Stimulated activated CD8-positive, alpha-beta memory T cell treated with anti-CD3 and anti-CD28 coated beads, Interleukin-15, amount 100 ng/mL, for 4 hours (primary cell): ENCODE measurements around the gene PECR.
"Not testable (repeated sequence)": the region's sequence is repeated elsewhere in the genome, so short reads cannot be mapped to it uniquely, and the experiment has no call there.

Experiments used
- DNase-seq, 2 donors: peaks; one replicate each; pipeline ENCODE4 v3.0.0-alpha.2; 2020; ENCODE audit warnings: low read depth in 2 of 2

Gene PECR

DNA sequence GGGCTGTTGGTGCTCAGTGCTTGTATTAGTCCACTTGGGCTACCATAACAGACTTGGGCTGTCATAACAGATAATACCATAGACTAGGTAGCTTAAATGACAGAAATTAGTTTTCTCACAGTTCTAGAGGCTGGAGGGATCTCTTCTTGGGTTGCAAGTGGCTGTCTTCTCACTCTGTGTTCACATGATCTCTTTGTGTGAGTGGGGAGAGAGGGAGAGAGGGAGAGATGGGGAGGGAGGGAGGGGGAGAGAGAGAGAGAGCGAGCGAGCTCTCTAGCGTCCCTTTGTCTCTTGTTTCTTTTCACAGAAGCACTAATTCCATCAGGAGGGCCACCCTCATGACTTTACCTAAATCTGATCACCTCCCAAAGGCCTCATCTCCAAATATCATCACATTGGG, 23.1 kb upstream of the PECR start:
- DNase-seq: no peak

DNA sequence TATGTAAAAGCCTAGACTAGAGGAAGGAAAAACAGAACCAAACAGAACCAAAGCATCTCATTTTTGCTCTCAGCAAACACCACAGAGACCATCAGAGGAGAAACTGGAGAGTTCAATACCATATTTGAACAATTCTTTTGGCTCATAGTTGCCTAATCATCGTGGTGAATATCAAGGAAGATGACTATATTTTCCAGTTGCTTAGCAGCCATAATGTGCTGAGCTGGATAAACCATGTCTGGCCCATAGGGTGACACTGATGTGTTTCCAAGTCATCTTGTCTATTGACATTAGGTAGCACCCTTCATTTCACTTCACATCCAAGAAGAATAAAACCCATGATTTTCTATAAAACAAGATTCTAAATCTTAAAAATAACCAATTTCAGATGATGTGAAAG, 21.6 kb upstream of the PECR start:
- DNase-seq: no peak

DNA sequence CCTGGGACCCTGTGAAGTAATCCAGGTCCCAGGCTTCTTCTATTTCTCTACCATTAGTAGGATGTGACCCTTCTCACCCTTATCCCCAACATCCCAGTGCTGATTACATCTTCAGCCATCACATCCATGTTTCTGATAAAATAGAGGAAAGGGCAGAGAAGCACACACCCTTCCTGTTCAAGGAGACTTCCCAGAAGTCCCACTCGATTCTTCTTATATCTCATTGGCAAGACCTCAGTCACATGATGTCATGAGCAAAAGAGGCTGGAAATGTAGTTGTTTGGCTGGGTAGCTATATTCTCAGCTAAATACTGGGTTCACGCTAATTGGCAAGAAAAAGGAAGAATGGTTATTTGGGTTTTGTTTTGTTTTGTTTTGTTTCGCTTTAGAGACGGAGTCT, 19.5 kb upstream of the PECR start:
- no peak for DNase-seq

DNA sequence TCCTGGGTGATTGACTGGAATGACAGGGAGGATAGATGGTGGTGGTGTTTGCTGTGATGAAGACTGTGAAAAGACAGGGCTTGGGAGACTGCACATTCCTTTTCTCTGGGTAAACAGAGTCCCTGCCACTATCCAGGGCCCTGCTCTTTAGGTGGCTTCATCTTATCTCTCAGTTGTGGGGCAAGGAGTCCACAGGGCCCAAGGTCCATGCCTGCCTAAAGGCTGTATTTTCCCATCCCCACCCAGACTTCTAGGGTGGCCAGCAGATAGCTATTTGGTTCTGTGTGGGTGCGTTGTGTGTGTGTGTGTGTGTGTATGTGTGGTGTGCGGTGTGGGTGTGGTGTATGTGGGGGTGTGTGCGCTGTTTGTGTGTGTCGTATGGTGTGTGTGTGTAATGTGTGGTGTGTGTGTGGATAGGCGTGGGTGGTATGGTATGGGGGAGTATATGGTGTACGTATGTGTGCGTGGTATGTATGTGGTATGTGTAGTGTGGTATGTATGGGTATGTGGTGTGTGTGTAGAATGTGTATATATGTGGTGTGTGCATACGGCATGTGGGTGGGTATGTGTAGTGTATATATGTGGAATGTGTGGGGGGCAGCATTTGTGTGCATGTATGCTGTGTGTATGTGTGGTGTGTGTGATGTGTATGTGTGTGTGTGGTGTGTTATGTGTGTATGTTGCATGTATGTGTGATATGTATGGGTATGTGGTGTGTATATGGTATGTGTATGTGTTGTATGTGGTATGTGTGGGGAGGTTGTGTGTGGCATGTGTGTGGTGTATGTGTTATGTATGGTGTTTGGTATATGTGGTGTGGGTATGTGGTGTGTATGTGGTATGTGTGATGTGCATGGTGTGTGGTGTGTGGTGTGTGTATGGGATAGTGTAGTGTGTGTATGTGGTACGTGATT, 17.1 kb upstream of the PECR start:
- no peak for DNase-seq

DNA sequence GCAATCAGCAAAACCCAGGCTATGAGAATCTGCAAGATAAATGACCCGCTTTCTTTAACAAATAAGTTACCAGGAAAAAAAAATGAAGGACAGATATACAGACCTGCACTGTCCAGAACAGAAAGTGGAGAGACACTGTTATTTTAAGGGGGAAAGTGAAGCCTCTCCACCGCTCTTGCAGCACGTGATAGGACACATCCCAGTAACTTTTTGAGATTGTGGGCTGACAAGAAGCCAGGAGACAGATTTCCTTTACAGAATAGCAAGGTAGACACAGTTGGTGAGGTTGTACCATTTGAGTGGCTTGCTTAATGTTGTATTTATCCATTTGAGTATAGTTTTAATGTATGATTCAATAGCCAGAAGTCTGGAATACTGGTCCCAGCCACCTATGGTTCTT, 13.1 kb upstream of the PECR start:
- no peak for DNase-seq

DNA sequence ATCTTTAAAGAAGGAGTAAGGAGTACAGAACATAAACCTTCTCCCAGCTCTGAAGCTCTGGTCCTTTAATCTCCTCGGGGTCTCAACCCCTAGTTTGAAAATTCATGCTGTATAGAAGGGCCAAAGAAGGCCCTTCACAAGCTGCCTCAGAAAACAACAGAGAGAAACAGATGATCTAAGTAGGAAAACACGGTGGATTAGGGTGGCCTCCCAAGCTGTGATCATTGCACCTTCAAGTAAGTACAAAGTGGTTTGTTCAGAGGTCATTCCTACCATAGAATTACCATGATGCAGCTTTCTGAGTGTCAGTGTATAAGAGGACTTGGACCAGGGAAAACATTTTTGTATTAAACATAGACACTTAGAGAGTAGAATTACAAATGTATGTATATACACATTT, 11.0 kb upstream of the PECR start:
- no peak for DNase-seq

DNA sequence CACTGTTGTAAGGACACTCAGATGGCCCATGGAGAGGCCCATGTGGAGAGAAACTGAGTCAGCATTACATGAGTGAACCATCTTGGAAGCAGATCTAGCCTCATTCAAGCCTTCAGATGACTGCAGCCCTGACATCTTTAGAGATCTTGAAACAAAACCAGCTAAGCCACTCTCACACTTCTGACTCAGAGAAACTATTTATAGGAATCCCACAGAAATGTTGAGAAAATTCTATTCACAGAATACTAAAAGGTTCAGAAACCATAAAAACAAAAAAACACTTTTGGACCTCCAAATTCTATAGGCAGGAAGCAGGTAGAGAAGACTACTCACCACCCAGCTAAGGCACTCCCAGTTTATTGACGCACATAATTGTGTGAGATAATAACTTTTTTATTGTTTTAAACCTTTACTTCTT, 8.8 kb upstream of the PECR start:
- DNase-seq: no peak

DNA sequence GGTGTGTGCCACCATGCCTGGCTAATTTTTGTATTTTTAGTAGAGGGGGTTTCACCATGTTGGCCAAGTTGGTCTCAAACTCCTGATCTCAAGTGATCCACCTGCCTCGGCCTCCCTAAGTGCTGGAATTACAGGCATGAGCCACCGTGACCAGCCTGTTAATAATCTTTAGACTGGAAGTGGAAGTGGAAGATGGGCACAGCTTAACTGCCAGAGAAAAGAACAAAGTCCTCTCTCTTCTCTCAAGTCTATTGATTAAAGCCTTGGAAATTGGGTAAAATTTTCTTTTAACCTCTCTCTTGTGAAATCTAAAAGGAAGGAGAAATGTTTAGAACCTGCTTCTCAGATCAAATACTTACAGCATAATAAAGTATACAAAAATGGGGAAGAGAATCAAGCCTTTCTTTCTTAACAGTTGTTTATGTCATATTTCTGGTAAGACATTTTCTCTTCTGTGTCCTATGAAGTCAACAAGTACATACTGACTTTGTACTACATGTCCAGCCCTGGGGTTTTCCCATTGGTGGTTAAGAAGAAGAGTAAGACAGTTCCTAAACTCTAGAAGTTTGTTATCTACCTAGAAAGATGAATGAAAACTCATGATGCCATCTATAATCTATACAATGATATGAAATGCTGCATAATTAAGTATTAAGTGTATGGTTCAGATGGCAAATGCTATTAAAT, 4.7 kb upstream of the PECR start:
- DNase-seq: no peak

DNA sequence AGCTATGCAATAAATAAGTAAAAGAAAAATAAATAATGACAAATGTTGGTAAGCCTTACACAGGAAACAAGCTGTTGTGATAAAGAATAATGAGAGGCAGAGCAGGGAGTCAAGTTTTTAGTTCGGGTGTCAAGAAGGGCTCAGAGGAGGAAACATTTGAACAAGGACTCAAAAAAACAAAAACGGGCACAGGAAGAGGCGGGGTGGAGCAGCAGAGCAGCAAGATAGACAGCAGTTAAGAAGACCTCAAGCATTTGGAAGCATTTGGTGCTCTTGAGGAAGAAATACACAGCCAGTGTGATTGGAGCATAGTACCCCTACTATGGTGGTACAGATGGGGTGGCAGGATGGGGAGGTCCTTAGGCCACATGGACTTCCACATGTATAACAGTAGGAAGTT, 2.9 kb upstream of the PECR start:
- DNase-seq: no peak

DNA sequence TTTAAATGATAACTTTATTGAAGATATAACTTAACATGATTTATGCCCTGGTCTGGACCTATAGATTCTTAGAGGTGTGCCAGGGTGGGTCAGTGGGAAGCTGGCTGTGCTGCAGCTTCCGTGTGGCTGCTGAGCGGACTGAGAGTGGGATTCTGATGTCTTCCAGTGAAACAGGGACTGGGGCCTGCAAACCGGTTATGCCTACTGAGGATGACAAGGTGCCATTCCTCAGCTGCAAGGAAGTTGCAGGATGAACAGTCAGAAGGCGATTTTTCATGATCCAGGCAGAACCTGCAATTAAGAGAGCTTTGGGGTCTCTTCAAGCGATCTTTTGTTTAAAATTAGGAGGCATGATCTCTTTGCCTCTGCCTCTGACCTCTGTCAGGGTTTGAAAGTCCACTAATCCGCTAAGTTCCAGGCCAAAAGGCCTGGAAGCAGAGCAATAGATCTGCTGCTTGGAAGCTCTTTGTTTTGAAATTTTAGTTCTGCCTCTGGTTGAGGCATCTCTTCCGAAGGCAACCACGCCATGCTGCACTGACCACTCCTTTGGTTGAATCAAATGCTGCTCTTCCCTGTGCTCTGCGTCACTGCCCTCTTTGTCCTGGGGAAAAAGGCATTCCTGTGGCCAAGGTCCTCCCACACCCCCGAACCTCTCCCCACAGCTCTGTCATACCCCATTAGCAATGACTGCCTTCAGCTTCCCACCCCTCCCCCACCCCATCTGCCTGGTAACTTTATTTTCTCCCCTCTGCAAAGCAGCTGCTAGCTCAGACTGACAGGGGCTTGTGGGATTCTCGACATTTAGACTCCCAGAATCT, 2.1 kb upstream of the PECR start:
- no peak for DNase-seq

DNA sequence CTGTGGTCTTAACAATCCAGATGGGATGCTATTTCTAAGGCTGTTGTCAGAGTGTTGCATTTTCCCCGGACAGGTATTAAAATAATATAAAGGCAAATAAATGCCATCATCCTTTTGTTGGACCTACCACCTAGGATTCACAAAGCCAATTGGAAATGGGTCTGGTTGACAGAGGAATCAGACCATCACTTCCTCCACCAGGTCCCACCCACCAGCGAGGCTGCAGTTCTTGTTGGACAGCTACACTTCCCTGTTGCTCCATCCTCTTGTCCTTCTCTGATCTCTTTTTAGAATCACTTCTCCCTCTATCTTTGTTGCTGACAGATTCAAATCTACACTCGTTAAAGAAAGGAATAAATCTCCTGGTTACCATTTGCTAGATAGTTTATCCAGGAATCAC, 1.2 kb upstream of the PECR start:
- DNase-seq: no peak

DNA sequence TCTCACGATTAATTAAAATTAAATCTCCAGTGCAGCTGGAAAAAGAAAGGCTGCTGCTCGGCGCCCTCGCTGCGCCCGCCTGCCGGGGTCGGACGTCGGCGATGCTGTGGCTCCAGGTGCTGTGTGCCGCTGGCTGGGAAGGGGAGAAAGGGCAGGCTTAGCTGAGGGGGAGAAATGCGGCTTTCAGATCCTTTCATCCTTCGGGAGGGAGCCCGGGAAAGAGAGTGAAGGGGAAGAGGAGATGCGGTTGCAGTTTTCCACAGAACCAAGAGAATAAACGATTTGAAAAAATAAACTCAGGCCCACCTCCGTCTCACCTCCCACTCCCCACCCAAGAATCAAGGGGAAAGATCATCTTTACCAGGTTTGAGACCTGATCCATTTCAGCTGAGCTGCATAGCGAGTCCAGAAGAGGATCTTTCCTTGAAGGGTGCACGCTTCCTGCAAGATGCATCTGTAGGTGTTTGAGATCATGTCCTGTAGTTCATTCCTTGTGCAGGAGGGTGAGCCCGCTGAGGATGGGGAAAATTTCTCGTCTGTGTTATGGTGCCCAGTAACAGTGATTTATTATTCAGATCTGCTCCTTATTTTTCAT, 605 bp upstream of the PECR start:
- no peak for DNase-seq

DNA sequence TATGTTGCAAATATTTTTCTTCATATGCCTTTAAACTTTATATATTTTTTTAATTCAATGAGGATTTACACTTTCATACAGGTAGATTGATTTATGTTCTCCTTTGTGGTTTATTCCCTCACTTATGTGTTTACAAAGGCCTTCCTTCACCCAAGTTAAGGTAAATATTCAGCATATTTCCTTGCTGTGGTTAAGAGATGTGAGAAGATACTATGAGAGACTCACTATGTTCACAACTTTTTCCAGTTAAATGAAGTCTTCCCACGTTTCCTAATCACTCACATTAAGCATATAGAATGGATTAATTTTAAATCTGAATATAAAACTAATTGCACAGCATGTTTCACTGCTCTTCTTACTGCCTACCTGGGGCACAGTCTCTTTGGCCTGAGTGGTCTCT, 597 bp downstream of the PECR start:
- no peak for DNase-seq

DNA sequence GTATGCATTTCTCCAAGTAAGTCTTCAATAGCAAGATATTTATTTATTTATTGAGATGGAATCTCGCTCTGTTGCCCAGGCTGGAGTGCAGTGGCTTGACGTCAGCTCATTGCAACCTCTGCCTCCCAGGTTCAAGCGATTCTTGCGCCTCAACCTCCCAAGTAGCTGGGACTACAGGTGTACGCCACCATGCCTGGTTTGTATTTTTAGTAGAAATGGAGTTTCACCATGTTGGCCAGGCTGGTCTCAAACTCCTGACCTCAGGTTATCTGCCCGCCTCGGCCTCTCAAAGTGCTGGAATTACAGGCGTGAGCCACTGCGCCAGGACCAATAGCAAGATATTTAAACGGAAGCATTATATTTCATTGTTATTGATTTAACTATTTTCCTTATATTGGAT, 1.6 kb downstream of the PECR start:
- DNase-seq: not testable (repeated sequence)

DNA sequence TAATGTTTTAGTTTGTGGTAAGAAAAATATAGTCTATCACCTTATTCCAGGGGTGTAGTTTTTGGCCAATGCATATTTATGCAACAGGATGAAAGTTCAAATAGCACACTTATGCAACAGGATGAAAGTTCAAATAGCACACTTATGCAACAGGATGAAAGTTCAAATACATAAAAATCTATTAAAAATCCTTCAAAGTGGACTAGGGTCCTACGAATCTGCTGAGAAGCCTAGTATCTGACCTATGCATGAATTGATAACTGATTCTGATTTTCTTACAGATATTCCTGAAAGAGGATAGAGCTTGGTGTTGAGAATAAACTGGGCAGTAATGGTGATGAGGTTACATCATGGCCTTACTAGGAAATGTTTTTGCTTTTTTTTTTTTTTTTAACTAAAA, 2.8 kb downstream of the PECR start:
- DNase-seq: no peak

DNA sequence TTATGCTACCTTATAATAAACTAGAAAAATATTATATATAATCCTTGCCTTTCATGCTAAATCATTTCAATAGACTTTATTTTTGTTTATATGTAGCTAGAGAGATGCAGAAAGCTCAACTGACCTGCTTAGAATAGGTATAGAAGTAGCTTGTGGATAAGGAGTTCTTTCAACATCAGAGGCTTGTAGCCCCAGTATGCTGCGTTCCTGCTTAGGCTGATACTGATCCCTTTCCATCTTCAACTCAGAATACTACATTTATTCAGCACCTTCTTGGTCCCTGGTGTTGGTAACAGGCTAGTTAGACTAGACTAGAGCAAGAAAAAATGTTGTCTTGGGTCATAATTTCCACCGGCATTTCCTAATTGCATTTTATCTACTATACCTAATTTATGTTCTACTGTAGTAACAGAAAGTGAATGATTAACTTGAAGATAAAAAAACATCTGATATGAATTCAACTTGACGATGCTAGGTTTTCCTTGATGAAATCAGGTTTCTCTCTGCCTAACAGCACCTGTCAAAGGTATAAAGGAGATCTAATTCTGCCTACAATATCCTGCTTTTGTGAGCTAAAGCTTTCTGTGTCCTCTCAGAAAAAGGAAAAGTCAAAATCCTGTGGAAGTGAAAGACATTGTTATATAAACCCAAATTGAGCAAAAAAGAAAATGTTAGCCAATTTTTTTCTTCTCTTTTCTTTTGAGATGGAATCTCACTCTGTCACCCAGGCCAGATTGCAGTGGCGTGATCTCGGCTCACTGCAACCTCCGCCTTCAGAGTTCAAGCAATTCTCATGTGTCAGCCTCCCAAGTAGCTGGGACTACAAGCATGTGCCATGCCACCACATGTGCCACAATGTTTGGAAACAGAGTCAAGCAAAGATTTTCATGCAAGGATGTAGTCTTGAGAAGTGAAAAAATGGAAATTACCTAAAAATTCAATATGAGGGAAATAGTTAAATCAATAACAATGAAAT, 5.8 kb downstream of the PECR start:
- no peak for DNase-seq

DNA sequence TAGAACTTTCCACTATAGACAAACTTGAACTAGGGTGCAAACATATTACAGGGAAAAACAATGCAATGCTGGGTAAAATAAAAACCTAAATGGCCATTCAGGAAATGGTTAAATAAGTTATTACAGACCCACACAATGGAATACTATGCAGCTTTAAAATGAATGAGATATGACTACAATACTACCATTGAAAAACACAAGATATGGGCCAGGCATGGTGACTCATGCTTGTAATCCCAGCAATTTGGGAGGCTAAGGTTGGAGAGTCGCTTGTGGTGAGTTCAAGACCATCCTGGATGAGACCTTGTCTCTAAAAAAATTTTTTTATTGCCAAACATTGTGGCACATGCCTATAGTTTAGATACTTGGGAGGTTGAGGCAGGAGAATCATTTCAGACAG, 6.8 kb downstream of the PECR start:
- DNase-seq: no peak

DNA sequence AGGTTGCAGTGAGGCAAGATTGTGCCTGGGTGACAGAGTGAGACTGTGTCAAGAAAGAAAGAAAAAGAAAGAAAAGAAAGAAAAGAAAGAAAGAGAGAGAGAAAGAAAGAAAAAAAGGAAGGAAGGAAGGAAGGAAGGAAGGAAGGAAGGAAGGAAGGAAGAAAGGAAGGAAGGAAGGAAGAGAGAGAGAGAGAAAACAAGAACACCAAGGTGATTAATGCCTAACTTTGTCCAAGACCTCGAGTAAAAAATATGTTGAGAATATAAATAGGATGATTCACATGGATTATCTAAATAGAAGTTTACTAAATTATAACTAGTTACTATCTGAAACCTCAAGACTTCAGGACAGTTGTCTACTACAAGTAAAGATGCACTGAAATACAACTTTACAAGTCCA, 7.2 kb downstream of the PECR start:
- DNase-seq: no peak

DNA sequence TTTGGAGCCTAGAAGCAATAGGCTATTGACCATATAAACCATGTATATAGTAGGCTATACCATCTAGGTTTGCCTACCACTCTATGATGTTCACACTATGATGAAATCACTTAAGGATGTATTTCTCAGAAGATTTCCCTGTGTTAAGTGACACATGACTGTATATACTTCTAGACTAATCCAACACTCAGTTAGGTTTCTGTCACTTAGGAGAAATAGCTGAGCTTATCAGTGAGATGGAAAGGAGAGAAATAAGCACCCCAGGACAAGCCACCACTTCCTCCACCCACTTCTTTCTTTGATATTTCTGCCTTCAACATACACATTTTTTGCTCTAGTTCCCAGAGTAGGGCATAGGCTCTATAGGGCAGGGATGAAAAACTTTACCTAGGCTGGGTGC, 7.8 kb downstream of the PECR start:
- DNase-seq: no peak

DNA sequence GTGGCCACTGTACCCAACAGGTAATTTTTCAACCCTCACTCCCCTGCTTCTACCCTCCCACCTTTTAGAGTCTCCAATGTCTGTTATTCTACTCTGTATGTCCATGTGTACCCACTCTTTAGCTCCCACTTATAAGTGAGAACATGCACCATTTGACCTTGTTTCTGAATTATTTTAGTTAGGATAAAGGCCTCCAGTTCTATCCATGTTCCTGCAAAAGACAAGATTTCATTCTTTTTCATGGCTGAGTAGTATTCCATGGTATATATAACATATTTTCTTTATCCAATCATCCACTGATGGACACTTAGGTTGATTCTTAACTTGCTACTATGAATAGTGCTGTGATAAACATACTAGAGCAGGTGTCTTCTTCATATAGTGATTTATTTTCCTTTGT, 9.1 kb downstream of the PECR start:
- DNase-seq: no peak
